HG03139 (cell line): ENCODE data around the gene THAP10.
"Not testable (repeated sequence)": the region's sequence is repeated elsewhere in the genome, so short reads cannot be mapped to it uniquely, and the experiment has no call there.

Source experiments
- ATAC-seq: cut with Tn5 transposase; IDR thresholded peaks from one replicate; pipeline ENCODE4 v1.9.1; 2021; ENCODE audit not compliant: unreplicated experiment

The THAP10 gene

GRCh38 chr15:70879401-70879800 is 12.8 kb downstream of the THAP10 start:
- no peak for ATAC-seq

- ATAC-seq: no peak
These were observed 15.6 kb downstream of the THAP10 start for GRCh38 chr15:70876683-70877082.

- no peak for ATAC-seq
These were observed 16.2 kb downstream of the THAP10 start for GRCh38 chr15:70876011-70876410.

GRCh38 chr15:70875001-70875782 is 17.0 kb downstream of the THAP10 start:
- no peak for ATAC-seq

- ATAC-seq: no peak
These were observed 18.8 kb downstream of the THAP10 start for GRCh38 chr15:70873232-70874054.

- not testable (repeated sequence) for ATAC-seq
These were observed 20.7 kb downstream of the THAP10 start for GRCh38 chr15:70871490-70871889.

- ATAC-seq: no peak
These were observed 22.2 kb downstream of the THAP10 start for GRCh38 chr15:70870051-70870450.

- no peak for ATAC-seq
These were observed 22.9 kb downstream of the THAP10 start for GRCh38 chr15:70869346-70869745.

GRCh38 chr15:70867911-70868467 is 24.2 kb downstream of the THAP10 start:
- no peak for ATAC-seq

GRCh38 chr15:70866982-70867641 is 25.1 kb downstream of the THAP10 start:
- no peak for ATAC-seq

- ATAC-seq: no peak
These were observed 28.6 kb downstream of the THAP10 start for GRCh38 chr15:70863450-70864218.

GRCh38 chr15:70859998-70860397 is 32.2 kb downstream of the THAP10 start:
- no peak for ATAC-seq

- no peak for ATAC-seq
These were observed 32.8 kb downstream of the THAP10 start for GRCh38 chr15:70859322-70859908.

GRCh38 chr15:70858614-70859321 is 33.5 kb downstream of the THAP10 start:
- ATAC-seq: not testable (repeated sequence)

- ATAC-seq: no peak
These were observed 34.5 kb downstream of the THAP10 start for GRCh38 chr15:70857562-70858285.

- no peak for ATAC-seq
These were observed 35.2 kb downstream of the THAP10 start for GRCh38 chr15:70856884-70857561.

- no peak for ATAC-seq
These were observed 35.9 kb downstream of the THAP10 start for GRCh38 chr15:70856177-70856883.

- ATAC-seq: no peak
These were observed 36.5 kb downstream of the THAP10 start for GRCh38 chr15:70855764-70856163.
